WTC11 (cell line): ENCODE results near the gene ANTXR2. TPM values are rescaled to one million over a fixed set of nuclear protein-coding genes. Genes with fewer than 3 reads are reported as not detected.

Source experiments
- ATAC-seq: fragments of 200-7000 bp; cut with Tn5 transposase; 2 replicates; pipeline ENCODE4 v1.10.0; 2021; ENCODE audit warnings: mild to moderate bottlenecking, moderate library complexity
- CTCF ChIA-PET: fragments of 300-600 bp; sonication (Branson Sonifier 250); formaldehyde crosslinking; loops from one replicate; lab custom pipeline; 2021; ENCODE audit warnings: antibody characterized with exemption; lab: Charles Lee
- POLR2A ChIA-PET: fragments of 350-600 bp; sonication (Branson Sonifier 250); formaldehyde crosslinking; loops from one replicate; lab custom pipeline; 2021; ENCODE audit warnings: antibody characterized with exemption; lab: Charles Lee
- DNase-seq: peaks from one replicate; pipeline ENCODE4 v3.0.0; 2021; ENCODE audit warnings: low spot score
- H3K27ac Mint-ChIP-seq: 2 replicates; pipeline ENCODE4 v1.8.0; 2021; ENCODE audit warnings: mixed read lengths
- H3K27me3 Mint-ChIP-seq: 2 replicates; pipeline ENCODE4 v1.8.0; 2021; ENCODE audit warnings: low read depth, mild to moderate bottlenecking, moderate library complexity, mixed read lengths
- H3K36me3 Mint-ChIP-seq: 2 replicates; pipeline ENCODE4 v1.8.0; 2021; ENCODE audit warnings: mixed read lengths
- H3K4me1 Mint-ChIP-seq: 2 replicates; pipeline ENCODE4 v1.8.0; 2022; ENCODE audit warnings: mixed read lengths
- H3K4me3 Mint-ChIP-seq: 2 replicates; pipeline ENCODE4 v1.8.0; 2021; ENCODE audit warnings: mild to moderate bottlenecking, moderate library complexity, mixed read lengths
- H3K9me3 Mint-ChIP-seq: 2 replicates; pipeline ENCODE4 v1.8.0; 2021; ENCODE audit warnings: mixed read lengths
- E2F4 ChIP-seq: sonication (generic); formaldehyde crosslinking; IDR thresholded peaks from 2 replicates; pipeline ENCODE4 v1.8.1; 2022; ENCODE audit warnings: low read depth, mild to moderate bottlenecking, moderate library complexity, missing genetic modification reagents, borderline replicate concordance
- E2F5 ChIP-seq: sonication (generic); formaldehyde crosslinking; IDR thresholded peaks from 2 replicates; pipeline ENCODE4 v1.8.1; 2022; ENCODE audit warnings: mild to moderate bottlenecking, moderate library complexity, missing genetic modification reagents
- FOXJ3 ChIP-seq: sonication (generic); formaldehyde crosslinking; IDR thresholded peaks from 2 replicates; pipeline ENCODE4 v1.9.0; 2021; ENCODE audit warnings: missing genetic modification reagents, mild to moderate bottlenecking, borderline replicate concordance
- FOXP1 ChIP-seq: sonication (generic); formaldehyde crosslinking; IDR thresholded peaks from 2 replicates; pipeline ENCODE4 v1.8.0; 2022; ENCODE audit warnings: missing genetic modification reagents, mild to moderate bottlenecking, moderate library complexity, borderline replicate concordance
- FOXP4 ChIP-seq: sonication (generic); formaldehyde crosslinking; IDR thresholded peaks from 2 replicates; pipeline ENCODE4 v1.8.0; 2022; ENCODE audit warnings: mild to moderate bottlenecking, missing genetic modification reagents
- GABPB1 ChIP-seq: sonication (generic); formaldehyde crosslinking; IDR thresholded peaks from 2 replicates; pipeline ENCODE4 v1.8.1; 2023; ENCODE audit warnings: mild to moderate bottlenecking, missing genetic modification reagents
- JAZF1 ChIP-seq: fragments of 250-450 bp; sonication (Bioruptor Pico); IDR thresholded peaks from 2 replicates; pipeline ENCODE4 v1.9.0; 2021; ENCODE audit warnings: moderate library complexity, mild to moderate bottlenecking, inconsistent platforms
- MXD4 ChIP-seq: fragments of 250-450 bp; sonication (Bioruptor Pico); IDR thresholded peaks from 2 replicates; pipeline ENCODE4 v1.8.0; 2021; ENCODE audit warnings: mild to moderate bottlenecking, moderate library complexity, borderline replicate concordance
- NFYB ChIP-seq: sonication (generic); formaldehyde crosslinking; conservative IDR thresholded peaks from 2 replicates; pipeline ENCODE4 v1.8.0; 2022; ENCODE audit warnings: low read depth, missing genetic modification reagents
- PRDM15 ChIP-seq: sonication (generic); formaldehyde crosslinking; IDR thresholded peaks from 2 replicates; pipeline ENCODE4 v1.8.0; 2022; ENCODE audit warnings: missing genetic modification reagents
- TEAD4 ChIP-seq: sonication (generic); formaldehyde crosslinking; IDR thresholded peaks from 2 replicates; pipeline ENCODE4 v1.8.0; 2022; ENCODE audit warnings: mild to moderate bottlenecking, missing genetic modification reagents
- USF1 ChIP-seq: sonication (generic); formaldehyde crosslinking; IDR thresholded peaks from 2 replicates; pipeline ENCODE4 v1.8.0; 2022; ENCODE audit warnings: mild to moderate bottlenecking, missing genetic modification reagents
- USF2 ChIP-seq: sonication (generic); formaldehyde crosslinking; IDR thresholded peaks from 2 replicates; pipeline ENCODE4 v1.8.1; 2023; ENCODE audit warnings: mild to moderate bottlenecking, missing genetic modification reagents, moderate library complexity
- ZNF219 ChIP-seq: sonication (generic); formaldehyde crosslinking; IDR thresholded peaks from 2 replicates; pipeline ENCODE4 v1.8.0; 2023; ENCODE audit warnings: missing genetic modification reagents, mild to moderate bottlenecking, borderline replicate concordance
- ZNF317 ChIP-seq: sonication (generic); formaldehyde crosslinking; IDR thresholded peaks from 2 replicates; pipeline ENCODE4 v1.8.1; 2023; ENCODE audit warnings: low read depth, mild to moderate bottlenecking, moderate library complexity, missing genetic modification reagents, borderline replicate concordance
- ZNF423 ChIP-seq: fragments of 250-450 bp; sonication (Bioruptor Pico); IDR thresholded peaks from 2 replicates; pipeline ENCODE4 v2.1.2; 2022; ENCODE audit warnings: mild to moderate bottlenecking, moderate library complexity
- ZSCAN18 ChIP-seq: fragments of 250-450 bp; sonication (Bioruptor Pico); IDR thresholded peaks from 2 replicates; pipeline ENCODE4 v2.1.2; 2022; ENCODE audit warnings: mild to moderate bottlenecking, moderate library complexity
- total RNA-seq: library from RNA; stranded (reverse); gene quantifications from 3 replicates; pipeline ENCODE4 v1.2.3, GENCODE V29; 2021
- TF ChIP-seq, protein P1 (sequence below): sonication (generic); formaldehyde crosslinking; IDR thresholded peaks from 2 replicates; pipeline ENCODE4 v1.8.1; 2022; ENCODE audit warnings: low read depth, missing genetic modification reagents, borderline replicate concordance
- TF ChIP-seq, protein P2 (sequence below): fragments of 200-600 bp; IDR thresholded peaks from 2 replicates; pipeline ENCODE4 v1.8.0; 2022; ENCODE audit warnings: antibody characterized with exemption

The ANTXR2 gene
- total RNA-seq, 1 experiment from 2014 or later, result 9.9 TPM

- ChIA-PET POLR2A (no interaction called here), CTCF (interaction anchor here (1.1 kb wide), 1 partner anchor 279 kb away, joined by 3 read pairs; no protein-coding TSS in a partner anchor)
- ATAC-seq (no peak), DNase-seq (no peak)
- Mint-ChIP-seq H3K27me3 (no peaks in the 10 kb centered on the region), H3K27ac (no peak overlapping the region), H3K9me3 (peaks cover 3% of the 10 kb centered on the region), H3K4me3 (no peak overlapping the region), H3K4me1 (no peaks in the 10 kb centered on the region), H3K36me3 (no peaks in the 10 kb centered on the region)
- no peak for TF ChIP-seq FOXP4 (CRISPR knock-in tag)
- TF ChIP-seq FOXJ3 (CRISPR knock-in tag), result no peak
- TF ChIP-seq, protein P1, sequence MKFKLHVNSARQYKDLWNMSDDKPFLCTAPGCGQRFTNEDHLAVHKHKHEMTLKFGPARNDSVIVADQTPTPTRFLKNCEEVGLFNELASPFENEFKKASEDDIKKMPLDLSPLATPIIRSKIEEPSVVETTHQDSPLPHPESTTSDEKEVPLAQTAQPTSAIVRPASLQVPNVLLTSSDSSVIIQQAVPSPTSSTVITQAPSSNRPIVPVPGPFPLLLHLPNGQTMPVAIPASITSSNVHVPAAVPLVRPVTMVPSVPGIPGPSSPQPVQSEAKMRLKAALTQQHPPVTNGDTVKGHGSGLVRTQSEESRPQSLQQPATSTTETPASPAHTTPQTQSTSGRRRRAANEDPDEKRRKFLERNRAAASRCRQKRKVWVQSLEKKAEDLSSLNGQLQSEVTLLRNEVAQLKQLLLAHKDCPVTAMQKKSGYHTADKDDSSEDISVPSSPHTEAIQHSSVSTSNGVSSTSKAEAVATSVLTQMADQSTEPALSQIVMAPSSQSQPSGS, result no peak
- no peak for TF ChIP-seq E2F4 (CRISPR knock-in tag)
- TF ChIP-seq ZNF219 (CRISPR knock-in tag), result no peak
- TF ChIP-seq, protein P2, sequence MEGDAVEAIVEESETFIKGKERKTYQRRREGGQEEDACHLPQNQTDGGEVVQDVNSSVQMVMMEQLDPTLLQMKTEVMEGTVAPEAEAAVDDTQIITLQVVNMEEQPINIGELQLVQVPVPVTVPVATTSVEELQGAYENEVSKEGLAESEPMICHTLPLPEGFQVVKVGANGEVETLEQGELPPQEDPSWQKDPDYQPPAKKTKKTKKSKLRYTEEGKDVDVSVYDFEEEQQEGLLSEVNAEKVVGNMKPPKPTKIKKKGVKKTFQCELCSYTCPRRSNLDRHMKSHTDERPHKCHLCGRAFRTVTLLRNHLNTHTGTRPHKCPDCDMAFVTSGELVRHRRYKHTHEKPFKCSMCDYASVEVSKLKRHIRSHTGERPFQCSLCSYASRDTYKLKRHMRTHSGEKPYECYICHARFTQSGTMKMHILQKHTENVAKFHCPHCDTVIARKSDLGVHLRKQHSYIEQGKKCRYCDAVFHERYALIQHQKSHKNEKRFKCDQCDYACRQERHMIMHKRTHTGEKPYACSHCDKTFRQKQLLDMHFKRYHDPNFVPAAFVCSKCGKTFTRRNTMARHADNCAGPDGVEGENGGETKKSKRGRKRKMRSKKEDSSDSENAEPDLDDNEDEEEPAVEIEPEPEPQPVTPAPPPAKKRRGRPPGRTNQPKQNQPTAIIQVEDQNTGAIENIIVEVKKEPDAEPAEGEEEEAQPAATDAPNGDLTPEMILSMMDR, result no peak
- no peak for TF ChIP-seq FOXP1 (CRISPR knock-in tag)
- no peak for TF ChIP-seq ZSCAN18 (CRISPR knock-in tag)
- no peak for TF ChIP-seq USF2 (CRISPR knock-in tag)
- no peak for TF ChIP-seq TEAD4
- TF ChIP-seq NFYB (CRISPR knock-in tag), result no peak
- no peak for TF ChIP-seq GABPB1 (CRISPR knock-in tag)
- no peak for TF ChIP-seq ZNF423 (CRISPR knock-in tag)
- TF ChIP-seq MXD4 (CRISPR knock-in tag), result no peak
Observed at GRCh38 chr4:79905212-79905611, 167.8 kb downstream of the ANTXR2 start.

- H3K27me3 Mint-ChIP-seq, result no peaks in the 10 kb centered on the region
- no peaks in the 10 kb centered on the region; the same call in 1 of the 2 replicates for H3K36me3 Mint-ChIP-seq
- ATAC-seq, result no peak
- POLR2A ChIA-PET, result no interaction called here
- no peaks in the 10 kb centered on the region for H3K4me1 Mint-ChIP-seq
- H3K27ac Mint-ChIP-seq, result no peak overlapping the region
- CTCF ChIA-PET, result no interaction called here
- H3K9me3 Mint-ChIP-seq, result peaks cover 10% of the 10 kb centered on the region
- H3K4me3 Mint-ChIP-seq, result no peak overlapping the region
- DNase-seq, result no peak
- TF ChIP-seq PRDM15 (CRISPR knock-in tag), result no peak
- no peak for TF ChIP-seq E2F5
- no peak for TF ChIP-seq JAZF1 (CRISPR knock-in tag)
- no peak for TF ChIP-seq ZNF317 (CRISPR knock-in tag)
- no peak for TF ChIP-seq GABPB1 (CRISPR knock-in tag)
- no peak for TF ChIP-seq USF1 (CRISPR knock-in tag)
Observed at GRCh38 chr4:79904331-79904730, 168.7 kb downstream of the ANTXR2 start.
